Type B pancreatic cell (in vitro differentiated cells): ENCODE results near the gene BTBD1. TPM values are rescaled to one million over a fixed set of nuclear protein-coding genes. Genes with fewer than 3 reads are reported as not detected.
"Not testable (repeated sequence)": the region's sequence is repeated elsewhere in the genome, so short reads cannot be mapped to it uniquely, and the experiment has no call there.

Experiments
- DNase-seq: peaks from one replicate; pipeline ENCODE4 v3.0.0; 2021; ENCODE audit warnings: mixed read lengths; ENCODE audit not compliant: unreplicated experiment; ENCODE audit errors: extremely low spot score
- H3K27ac Mint-ChIP-seq: 2 replicates; pipeline ENCODE4 v1.8.0; 2021; ENCODE audit warnings: mild to moderate bottlenecking, mixed read lengths
- H3K27me3 Mint-ChIP-seq: 2 replicates; pipeline ENCODE4 v1.8.0; 2021; ENCODE audit warnings: mixed read lengths
- H3K36me3 Mint-ChIP-seq: 2 replicates; pipeline ENCODE4 v1.8.0; 2021; ENCODE audit warnings: mixed read lengths
- H3K4me1 Mint-ChIP-seq: one replicate; pipeline ENCODE4 v1.8.0; 2021; ENCODE audit warnings: mixed read lengths; ENCODE audit not compliant: unreplicated experiment
- H3K4me3 Mint-ChIP-seq: 2 replicates; pipeline ENCODE4 v1.8.0; 2021; ENCODE audit warnings: mild to moderate bottlenecking, mixed read lengths
- H3K9me3 Mint-ChIP-seq: 2 replicates; pipeline ENCODE4 v1.8.0; 2021; ENCODE audit warnings: mixed read lengths
- total RNA-seq: library from RNA; stranded (reverse); gene quantifications from 2 replicates; pipeline ENCODE4 v1.2.1, GENCODE V29; 2021; ENCODE audit warnings: low replicate concordance
- TF ChIP-seq, protein P1 (sequence below): fragments of 200-600 bp; sonication (generic); conservative IDR thresholded peaks from 2 replicates; pipeline ENCODE4 v1.5.0; 2021; ENCODE audit warnings: antibody characterized with exemption, mild to moderate bottlenecking

The BTBD1 gene
- total RNA-seq, 1 donor from 2014 or later, result 40.7 TPM

DNA sequence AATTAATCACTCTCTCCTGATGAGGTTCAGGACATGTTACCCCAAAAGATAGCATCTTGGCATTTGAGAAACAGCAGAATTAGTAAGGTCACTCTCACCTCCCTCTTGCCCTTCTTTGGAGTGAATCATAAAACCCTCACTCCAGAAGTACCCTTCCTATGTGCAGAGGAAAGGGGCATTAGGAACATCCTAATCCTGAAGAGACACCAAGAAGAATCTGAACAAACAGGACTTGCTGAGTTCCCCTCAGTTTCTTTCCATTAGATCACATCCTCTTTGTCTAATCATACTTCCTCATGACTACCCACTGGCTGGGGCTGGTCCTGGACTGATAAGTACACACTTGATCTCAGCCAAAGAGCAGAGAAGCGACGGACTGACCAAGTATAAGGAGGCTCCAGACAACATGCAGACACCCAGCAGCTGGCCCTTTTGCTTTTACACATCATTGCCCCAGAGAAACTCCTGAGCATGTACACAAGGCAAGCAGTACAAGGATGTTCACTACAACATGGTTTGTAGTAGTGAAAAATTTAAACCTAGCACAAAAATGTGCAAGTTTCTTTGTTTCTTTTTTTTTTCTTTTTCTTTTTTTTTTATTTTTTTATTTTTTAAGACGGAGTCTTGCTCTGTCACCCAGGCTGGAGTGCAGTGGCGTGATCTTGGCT, 25.4 kb upstream of the BTBD1 start:
- DNase-seq, result no peak
- Mint-ChIP-seq H3K4me1 (peaks cover 11% of the 10 kb centered on the region), H3K27me3 (peaks cover 17% of the 10 kb centered on the region), H3K36me3 (no peaks in the 10 kb centered on the region), H3K9me3 (no peaks in the 10 kb centered on the region), H3K4me3 (peak overlapping the region; percentile 6), H3K27ac (peak overlapping the region; percentile 83)
- TF ChIP-seq, protein P1, sequence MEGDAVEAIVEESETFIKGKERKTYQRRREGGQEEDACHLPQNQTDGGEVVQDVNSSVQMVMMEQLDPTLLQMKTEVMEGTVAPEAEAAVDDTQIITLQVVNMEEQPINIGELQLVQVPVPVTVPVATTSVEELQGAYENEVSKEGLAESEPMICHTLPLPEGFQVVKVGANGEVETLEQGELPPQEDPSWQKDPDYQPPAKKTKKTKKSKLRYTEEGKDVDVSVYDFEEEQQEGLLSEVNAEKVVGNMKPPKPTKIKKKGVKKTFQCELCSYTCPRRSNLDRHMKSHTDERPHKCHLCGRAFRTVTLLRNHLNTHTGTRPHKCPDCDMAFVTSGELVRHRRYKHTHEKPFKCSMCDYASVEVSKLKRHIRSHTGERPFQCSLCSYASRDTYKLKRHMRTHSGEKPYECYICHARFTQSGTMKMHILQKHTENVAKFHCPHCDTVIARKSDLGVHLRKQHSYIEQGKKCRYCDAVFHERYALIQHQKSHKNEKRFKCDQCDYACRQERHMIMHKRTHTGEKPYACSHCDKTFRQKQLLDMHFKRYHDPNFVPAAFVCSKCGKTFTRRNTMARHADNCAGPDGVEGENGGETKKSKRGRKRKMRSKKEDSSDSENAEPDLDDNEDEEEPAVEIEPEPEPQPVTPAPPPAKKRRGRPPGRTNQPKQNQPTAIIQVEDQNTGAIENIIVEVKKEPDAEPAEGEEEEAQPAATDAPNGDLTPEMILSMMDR, result no peak

DNA sequence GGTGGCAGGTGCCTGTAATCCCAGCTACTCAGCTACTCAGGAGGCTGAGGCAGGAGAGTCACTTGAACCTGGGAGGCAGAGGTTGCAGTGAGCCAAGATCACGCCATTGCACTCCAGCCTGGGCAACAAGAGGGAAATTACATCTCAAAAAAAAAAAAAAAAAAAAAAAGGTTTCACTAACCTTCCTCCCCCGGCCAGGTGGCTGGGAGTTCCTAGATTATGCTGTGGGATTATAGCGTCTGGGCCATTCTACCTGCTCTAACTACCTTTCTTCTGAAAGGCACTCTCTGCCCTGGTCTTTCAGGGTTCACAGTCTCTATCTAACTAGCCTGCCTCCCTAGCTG, 24.9 kb upstream of the BTBD1 start:
- H3K4me3 Mint-ChIP-seq, H3K36me3 Mint-ChIP-seq, DNase-seq, H3K9me3 Mint-ChIP-seq: not testable (repeated sequence)
- peak overlapping the region; percentile 83 for H3K27ac Mint-ChIP-seq
- peaks cover 11% of the 10 kb centered on the region for H3K4me1 Mint-ChIP-seq
- H3K27me3 Mint-ChIP-seq, result peaks cover 14% of the 10 kb centered on the region

DNA sequence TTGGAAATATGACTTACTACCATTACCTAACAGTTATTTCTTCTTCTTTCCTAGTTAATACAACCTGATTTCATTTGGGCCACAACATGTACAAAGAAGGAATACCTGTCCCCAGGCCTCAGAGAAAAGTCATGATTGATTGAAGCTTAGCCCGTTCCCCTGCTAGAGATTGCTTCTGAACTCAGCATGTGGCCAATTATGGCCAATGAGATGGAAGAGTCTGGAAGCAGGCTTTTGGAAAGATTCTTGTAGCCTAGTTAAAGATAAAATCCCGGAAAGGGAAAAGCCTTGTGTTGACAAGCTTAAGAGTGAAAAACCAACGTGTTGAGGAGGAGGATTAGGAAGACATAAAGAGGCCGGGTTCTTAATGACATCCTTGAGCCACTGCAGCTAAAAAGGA, 23.4 kb upstream of the BTBD1 start:
- H3K4me3 Mint-ChIP-seq, result no peak overlapping the region
- H3K9me3 Mint-ChIP-seq, result no peaks in the 10 kb centered on the region

DNA sequence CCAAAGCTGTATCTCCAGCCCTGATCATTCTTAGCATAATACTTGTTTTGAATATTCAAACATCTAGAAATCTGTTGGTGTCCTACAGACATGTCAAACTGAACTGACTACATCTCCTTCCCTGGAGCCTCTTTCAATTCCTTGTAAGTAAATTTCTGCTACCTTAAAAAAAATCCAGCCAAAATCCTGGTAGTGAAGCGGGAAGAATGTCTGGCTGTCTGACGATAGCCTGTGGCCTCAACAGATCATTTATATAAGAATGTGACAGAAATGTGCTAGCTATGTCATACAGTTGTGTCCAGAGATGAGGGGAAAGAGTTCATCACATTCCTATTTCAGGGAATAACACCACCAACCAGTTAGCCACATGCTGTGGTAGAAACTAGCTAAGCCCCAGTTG, 21.8 kb upstream of the BTBD1 start:
- no peaks in the 10 kb centered on the region for H3K36me3 Mint-ChIP-seq
- DNase-seq, result no peak
- no peak overlapping the region for H3K4me3 Mint-ChIP-seq
- H3K27ac Mint-ChIP-seq, result no peak overlapping the region
- peaks cover 12% of the 10 kb centered on the region for H3K27me3 Mint-ChIP-seq
- H3K9me3 Mint-ChIP-seq, result no peaks in the 10 kb centered on the region
- TF ChIP-seq, protein P1, result no peak
- peaks cover 11% of the 10 kb centered on the region for H3K4me1 Mint-ChIP-seq

More for the DNA sequence above, 23.4 kb upstream of the BTBD1 start:
- TF ChIP-seq, protein P1, result no peak
- DNase-seq, result no peak
- Mint-ChIP-seq H3K36me3 (no peaks in the 10 kb centered on the region), H3K27ac (no peak overlapping the region), H3K4me1 (peaks cover 11% of the 10 kb centered on the region), H3K27me3 (peaks cover 12% of the 10 kb centered on the region)

DNA sequence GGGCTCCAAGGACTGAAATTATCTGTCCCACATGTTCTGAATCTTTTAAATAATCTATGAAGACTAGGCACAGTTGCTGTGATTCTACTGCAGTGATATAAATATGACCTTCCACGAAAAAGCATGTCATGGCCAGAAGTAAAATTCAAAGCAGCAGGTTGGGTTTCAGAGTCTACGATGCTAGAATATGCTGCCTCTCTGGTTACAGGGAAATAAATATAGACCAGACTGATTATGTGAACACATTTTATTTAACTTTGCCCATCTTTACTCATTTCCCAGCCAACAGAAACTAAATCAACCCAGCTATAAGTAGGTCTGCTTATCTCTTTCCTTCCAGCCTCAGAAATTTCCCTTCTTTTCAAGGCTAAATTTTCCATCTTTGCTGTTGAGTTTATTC, 20.5 kb upstream of the BTBD1 start:
- DNase-seq, result no peak
- H3K4me1 Mint-ChIP-seq, result peaks cover 11% of the 10 kb centered on the region

DNA sequence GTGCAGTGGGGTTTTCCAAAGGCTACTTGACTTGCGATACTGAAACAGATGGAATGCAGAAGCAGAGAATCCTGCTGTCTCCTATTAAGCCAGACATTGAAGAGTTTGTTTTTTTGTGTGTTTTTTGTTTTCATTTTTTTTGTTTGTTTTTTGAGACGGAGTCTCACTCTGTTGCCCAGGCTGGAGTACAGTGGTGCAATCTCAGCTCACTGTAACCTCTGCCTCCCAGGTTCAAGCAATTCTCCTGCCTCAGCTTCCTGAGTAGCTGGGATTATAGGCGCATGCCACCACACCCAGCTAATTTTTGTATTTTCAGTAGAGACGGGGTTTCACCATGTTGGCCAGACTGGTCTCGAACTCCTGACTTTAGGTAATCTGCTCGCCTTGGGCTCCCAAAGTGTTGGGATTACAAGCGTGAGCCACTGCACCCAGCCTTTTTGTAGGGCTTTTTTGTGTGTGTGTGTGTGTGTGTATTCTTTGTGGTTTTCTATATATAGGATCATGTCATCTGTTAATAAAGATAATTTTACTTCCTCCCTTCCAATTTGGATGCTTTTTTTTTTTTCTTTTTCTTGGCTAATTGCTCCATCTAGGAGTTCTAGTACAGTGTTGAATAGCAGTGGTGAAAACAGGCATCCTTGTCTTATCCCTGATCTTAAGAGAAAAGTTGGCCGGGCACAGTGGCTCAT, 19.0 kb upstream of the BTBD1 start:
- H3K9me3 Mint-ChIP-seq, H3K27me3 Mint-ChIP-seq, DNase-seq, H3K36me3 Mint-ChIP-seq, H3K4me3 Mint-ChIP-seq, H3K27ac Mint-ChIP-seq, H3K4me1 Mint-ChIP-seq: not testable (repeated sequence)

More for the DNA sequence above, 20.5 kb upstream of the BTBD1 start:
- peaks cover 12% of the 10 kb centered on the region for H3K27me3 Mint-ChIP-seq
- TF ChIP-seq, protein P1, result no peak
- H3K9me3 Mint-ChIP-seq, result no peaks in the 10 kb centered on the region
- H3K27ac Mint-ChIP-seq, result no peak overlapping the region
- no peaks in the 10 kb centered on the region for H3K36me3 Mint-ChIP-seq
- H3K4me3 Mint-ChIP-seq, result no peak overlapping the region

DNA sequence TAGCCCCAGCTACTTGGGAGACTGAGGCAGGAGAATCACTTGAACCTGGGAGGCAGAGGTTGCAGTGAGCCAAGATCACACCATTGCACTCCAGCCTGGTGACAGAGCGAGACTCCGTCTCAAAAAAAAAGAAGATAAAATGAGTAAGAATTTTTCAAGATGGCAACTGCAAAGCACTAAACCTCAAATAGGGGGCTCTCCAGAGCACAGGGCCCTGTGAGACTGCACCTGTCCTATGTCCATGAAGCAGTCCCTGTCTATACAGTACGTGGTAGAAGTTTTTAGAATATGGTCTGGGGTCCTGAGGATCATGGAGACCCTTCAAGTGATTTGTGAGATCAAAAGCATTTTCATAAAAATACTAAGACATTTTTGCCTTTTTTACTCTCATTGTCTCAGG, 18.4 kb upstream of the BTBD1 start:
- not testable (repeated sequence) for DNase-seq, H3K27ac Mint-ChIP-seq, H3K36me3 Mint-ChIP-seq, H3K9me3 Mint-ChIP-seq, H3K27me3 Mint-ChIP-seq, H3K4me1 Mint-ChIP-seq, H3K4me3 Mint-ChIP-seq
